HG03457 (cell line): ENCODE results near the gene EZR.

ENCODE experiments used
- ATAC-seq: cut with Tn5 transposase; IDR thresholded peaks from one replicate; pipeline ENCODE4 v1.9.1; 2021; ENCODE audit warnings: moderate number of reproducible peaks; ENCODE audit not compliant: unreplicated experiment

EZR gene

DNA sequence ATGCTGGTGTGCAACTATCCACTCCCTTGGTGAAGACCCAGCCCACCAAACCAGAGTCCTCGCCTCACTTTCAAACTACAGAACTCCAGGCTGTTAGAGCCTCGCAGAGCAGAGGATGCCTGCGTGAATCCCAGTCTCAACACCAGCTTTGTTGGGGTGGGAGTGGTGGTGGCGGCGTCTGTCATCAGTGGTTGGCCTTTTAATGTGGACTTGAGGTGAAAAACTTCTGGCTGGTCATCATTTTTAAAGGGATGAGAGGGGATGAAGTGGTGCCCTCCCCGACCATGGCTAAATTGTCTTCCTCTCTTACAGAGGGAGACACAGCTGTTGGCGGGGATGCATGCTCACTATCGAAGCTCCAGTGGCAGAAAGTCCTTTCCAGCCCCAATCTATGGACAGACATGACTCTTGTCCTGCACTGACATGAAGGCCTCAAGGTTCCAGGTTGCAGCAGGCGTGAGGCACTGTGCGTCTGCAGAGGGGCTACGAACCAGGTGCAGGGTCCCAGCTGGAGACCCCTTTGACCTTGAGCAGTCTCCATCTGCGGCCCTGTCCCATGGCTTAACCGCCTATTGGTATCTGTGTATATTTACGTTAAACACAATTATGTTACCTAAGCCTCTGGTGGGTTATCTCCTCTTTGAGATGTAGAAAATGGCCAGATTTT is 54.9 kb downstream of the EZR start:
- no peak for ATAC-seq

DNA sequence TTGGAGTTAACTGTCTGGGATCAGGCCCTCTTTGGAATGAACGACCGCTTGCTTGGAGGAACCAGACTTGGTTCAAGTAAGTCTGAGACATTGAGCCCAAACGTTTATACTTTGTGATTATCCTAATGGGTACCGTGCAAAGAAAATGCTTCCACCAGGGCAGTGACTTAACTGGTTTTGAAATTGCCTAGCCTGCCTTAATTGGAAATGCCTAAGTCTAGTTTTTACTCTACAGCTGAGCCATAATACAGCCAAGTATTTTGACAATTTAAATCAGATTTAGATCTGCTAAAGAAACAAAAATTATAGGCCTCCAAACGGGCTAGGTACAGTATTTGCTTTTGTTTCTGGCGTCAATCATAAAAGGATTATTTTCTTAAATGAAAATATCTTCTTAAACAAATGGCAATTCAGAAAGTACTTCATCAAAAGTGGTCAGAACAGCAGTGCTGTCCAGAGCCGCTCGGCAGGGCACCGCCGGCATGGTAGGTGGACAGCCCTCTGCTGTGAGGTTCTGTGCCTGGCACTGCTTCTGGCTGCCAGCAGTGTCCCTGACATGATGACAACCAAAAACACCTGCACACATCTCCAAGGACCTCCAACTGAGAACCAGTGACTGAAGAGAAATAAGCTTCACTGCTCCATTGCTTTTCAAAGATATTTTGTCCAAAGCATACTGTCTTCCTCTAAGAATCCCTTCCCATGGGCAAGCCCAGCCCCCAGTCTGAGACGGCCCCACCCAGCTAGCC is 55.6 kb downstream of the EZR start:
- ATAC-seq = no peak

DNA sequence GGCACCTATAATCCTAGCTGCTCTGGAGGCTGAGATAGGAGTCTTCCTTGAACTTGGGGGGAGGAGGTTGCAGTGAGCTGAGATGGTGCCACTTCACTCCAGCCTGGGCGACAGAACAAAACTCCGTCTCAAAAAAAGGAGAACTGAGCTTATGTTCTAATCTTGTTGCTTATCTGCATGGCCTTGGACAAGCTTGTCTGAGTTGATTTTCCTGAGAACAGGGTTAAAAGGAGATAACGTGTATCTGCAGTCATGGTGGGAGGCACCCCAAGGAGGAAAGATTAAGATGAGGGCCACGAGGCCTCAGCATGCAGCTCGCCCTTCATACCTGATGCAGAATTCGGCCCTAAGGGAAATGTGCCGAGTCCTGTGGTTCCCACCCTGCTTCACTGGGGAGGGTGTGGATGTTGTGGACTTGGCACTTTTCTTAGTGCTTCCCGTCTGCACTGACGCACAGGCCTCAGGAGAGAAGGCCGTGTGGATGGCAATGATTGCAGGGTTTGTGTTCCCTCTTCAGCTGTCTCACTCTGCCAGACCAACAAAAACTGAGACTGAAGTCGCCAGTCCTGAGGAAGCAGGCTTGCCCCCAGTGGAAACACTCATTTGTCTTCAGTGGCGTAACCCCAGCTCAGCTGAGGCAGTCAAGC is 56.3 kb downstream of the EZR start:
- ATAC-seq = no peak

DNA sequence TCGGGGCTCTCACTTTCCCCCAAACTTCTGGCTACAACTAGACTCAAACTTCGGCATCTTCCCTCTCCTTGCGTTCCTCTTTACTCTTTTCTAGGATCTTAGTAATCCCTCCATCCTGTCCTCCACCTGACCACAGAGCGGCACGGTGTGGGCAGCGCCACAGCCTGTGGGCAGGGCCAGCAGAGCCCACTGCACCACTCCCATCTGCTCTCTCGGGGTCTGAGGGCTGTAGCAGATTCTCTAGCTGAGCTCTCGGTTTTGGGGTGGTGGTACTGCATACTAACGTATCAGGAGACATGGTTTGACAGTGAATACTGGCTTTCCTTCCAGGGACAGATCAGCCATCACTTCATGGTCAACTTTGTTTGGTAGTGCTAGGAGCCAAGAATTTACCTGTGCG is 57.4 kb downstream of the EZR start:
- no peak for ATAC-seq

DNA sequence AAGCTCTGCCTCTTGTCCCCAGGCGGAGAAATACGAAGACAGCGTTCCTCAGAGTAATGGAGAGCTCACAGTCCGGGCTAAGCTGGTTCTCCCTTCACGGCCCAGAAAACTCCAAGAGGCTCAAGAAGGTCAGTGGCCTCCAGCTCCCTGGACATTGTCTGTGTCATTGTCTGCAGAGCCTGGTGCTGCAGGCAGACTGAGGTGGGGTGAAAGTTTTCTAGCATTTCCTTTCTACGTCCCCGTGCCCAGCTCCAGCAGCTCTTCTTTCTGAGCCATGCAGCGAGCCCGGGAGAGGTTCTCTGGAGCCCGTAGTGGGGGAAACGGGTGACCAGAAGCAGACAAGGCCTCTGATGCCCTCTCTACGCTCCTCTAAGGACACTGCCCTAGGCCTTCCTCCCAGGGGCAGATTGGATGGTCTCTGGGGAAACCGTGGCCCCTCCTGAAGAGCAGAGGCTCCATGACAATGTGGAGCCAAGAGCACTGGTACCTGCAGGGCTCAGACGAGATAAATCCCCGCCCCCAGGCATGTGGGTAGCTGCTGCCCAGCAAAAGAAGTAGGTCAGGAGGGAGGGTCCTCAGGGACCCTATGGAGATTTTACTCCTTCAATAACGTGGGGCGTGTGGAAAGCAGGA is 58.4 kb downstream of the EZR start:
- no peak for ATAC-seq

DNA sequence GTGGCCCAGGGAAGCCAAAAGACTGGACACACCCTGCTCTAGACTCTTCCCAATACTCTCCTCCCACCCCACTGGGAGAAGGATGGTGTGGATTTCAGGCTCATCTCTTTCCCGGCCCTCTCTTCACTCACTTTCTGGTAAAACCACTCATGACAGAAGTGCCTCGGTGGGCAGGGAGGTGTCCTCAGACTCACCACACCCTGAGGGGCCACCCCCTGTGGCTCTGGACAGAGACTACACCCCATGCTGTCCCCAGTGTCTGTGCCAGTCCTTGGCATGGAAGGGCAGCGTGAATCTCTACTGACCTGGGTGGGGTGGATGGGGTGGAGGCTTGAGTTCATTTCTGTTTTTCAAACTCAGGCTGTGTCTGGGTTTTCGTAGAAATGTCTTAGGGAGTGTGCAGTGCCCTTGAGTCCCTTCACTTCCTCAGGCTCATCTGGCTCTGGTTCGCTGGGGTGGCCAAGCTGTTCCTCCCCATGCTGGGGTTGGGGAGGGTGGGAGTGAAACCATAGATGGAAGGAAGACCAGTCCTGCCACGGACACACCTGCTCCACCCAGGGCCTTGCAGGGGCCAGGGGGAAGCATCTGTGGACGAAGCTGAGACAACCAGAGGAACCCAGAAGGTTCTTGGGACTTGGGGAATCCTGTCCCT is 59.1 kb downstream of the EZR start:
- ATAC-seq = no peak

DNA sequence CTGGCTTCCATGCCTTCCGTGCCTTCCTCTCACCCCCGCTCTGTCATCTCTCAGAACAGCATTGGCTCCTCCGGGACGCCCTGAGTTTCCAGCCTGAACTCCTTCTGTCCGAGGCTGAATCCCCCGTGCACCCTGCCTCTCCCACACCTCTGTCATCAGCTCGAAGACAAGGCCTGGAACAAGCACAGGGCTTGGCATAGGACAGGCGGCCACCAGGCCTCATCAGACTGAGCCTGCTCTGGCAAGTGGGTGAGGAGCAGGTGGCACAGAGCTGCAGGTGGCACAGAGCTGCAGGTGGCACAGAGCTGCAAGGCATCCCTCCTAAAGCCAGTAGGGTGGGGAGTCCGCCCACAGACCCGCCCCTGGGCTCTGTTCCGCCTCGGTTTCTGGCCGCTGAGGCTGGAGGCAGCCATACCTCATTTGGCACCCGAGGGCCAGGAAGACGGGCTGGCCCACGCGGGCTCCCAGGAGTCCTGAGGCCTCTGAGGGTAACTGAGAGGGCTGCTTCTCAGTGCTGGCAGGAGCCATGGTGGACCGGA is 60.2 kb downstream of the EZR start:
- ATAC-seq = no peak

DNA sequence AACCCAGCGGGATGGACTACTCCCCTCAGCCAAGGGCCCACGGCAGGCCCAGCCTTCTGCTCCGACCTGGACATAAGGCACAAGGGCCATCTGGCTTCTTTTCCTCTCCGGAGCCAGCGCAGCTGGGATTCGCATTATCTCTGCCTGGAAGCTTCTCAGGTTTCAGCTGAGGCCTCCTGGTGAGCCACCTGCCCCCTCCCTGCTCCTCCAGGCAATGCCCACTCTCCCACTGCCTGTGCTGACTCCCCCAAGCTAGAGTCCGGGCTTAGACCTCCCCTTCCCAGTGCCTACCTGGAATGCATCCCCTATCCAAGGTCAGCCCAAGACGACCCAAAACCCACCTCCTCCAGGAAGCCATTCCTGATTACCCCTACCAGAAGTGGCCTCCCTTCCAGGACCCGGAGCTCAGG is 60.7 kb downstream of the EZR start:
- no peak for ATAC-seq

DNA sequence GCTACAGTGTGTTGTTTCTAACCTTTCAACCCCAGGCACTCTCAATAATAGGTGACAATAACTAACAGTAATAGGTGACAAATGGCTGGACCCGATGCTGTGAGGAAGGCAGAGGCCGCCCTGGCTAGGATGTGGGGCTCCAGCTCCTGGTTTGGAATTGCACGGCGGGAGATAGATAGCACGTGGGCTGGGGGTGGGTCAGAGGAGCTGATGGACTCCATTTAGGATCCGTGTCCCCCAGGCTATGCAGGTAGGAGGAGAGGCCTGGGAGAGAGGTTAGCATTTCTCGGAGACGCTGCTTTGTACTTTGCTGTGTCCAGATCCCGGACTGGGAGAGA is 61.4 kb downstream of the EZR start:
- ATAC-seq = no peak

DNA sequence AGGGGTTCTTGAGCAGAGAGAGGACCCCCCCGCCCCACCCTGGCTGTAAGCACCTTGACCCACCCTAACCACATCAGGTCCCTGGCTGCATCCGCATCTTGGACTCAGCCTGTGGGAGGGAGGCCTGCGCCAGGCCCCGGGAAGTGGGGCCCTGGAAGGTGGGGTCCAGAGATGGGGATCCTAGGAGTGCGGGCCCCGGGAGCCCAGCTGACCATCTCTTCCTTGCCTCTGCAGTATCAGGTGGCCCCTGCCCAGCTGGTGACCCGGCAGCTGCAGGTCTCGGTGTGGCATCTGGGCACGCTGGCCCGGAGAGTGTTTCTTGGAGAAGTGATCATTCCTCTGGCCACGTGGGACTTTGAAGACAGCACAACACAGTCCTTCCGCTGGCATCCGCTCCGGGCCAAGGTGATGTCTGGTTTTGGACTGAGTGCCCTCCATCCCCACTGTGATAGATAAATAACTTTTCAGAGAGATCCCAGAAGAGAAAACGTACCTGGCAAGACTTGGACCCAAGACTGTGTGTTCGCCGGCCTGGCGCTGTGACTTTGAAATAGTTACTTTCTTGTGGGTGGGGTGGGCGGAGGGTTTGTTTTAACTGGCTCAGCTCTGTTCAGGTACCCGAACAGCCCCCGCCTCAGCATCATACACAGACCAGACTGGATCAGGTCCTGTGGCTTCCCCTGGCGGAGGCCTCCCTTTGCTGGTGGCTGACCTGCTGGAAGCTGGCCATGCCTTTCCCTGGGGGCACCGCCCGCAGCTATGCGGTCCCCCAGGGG is 62.0 kb downstream of the EZR start:
- ATAC-seq = no peak

DNA sequence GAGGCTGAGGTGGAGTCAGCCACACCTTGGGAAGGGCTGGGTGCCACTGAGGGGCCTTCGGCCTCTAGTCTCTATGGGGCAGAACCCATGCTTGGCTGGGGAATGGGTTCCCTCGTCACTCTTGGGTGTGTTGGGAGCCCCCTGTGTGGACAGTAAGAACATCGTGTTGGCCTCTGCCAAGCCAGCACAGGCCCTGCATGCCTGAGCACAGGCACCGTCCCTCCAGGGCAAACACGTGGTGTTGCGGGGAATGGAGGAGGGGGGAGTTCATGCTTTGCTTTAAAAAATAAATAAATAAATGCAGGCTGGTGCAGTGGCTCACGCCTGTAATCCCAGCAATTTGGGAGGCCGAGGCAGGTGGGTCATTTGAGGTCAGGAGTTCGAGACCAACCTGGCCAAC is 63.0 kb downstream of the EZR start:
- no peak for ATAC-seq

DNA sequence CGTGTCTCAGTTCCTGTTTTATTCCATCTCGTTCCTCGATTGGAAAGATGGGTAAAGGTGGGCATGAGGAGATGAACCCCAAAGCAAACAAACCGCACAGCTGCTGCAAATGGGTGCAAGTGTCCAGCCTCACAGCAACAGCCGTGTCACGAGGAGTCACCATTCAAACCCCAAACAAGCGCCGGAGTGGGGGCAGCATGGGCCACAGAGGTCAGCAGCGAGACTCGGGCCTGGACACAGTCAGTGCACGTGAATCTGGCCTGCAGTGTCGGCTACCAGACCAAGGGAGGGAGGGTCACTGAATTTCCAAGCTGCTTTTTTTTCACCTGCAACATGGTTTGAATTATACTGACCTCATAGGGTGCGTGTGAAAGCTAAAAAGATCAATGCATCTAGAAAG is 63.5 kb downstream of the EZR start:
- ATAC-seq = no peak

DNA sequence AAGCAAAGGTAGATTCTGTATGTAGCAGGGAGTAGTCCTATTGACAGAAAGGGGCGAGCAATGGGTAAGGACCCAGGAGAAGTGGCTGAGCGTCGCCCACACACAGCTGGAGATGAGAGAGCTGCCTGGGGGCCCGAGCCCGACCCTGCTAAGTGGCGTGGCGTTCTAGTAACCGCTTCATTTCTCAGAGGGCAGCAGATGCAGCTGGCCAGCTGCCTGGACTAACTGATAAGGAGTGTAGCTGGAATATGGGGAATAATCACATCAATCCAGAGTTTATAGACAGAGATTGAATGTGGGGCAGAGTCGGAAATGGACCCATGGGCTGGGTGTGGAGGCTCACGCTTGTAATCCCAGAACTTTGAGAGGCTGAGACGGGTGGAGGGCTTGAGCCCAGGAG is 64.4 kb downstream of the EZR start:
- ATAC-seq = no peak

DNA sequence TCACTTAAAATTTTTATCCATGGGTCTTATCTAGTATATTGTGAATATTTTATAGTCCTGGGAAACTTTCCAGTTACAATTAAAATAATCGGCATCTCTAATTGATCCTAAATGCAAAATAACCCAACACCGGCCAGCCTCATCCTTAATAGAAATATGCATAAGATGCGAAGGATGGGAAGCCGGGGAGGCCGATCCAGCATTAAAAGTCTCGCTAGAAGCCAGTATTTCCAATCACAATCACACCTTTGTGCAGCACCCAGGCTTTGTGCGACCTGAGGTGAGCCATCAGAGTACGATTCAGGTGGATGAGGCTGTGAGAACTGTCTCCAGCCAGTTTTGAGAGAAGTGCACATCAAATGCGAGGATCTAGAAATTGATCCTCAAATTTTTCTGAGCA is 65.4 kb downstream of the EZR start:
- no peak for ATAC-seq

DNA sequence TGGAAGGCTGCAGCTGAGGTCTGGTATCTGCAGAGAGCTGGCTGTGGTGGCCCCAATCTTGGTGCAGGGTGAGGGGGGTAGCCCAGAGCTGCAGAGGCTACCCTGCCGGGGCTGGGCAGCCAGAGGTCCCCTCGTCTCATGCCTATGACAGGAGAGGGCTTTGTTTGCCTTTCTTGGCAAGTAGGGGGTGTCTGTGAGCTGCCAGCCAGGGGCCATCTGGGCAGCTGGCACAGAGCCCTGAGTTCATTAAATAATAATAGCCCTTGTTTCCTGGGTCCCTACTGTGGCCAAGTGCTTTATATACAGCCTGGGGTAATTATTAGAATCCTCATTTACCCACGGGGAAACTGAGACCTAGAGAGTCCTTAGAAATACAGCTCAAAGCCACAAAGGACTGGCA is 66.6 kb downstream of the EZR start:
- ATAC-seq = no peak

DNA sequence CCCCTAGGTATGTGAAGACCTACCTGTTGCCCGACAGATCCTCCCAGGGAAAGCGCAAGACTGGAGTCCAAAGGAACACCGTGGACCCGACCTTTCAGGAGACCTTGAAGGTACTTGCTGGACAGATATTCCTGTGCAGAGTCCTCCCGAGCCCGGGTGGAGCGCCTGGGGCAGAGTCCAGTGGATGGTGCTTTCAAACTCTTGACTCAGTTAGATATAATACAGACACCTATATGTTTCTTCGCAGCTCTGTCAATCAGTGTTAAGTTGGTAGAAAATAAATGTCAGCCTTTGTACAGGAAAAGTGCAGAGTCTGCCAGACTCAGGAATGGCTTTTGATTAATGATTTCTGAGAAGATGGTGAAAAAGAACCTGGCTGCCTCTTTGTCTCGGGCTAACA is 67.2 kb downstream of the EZR start:
- no peak for ATAC-seq

DNA sequence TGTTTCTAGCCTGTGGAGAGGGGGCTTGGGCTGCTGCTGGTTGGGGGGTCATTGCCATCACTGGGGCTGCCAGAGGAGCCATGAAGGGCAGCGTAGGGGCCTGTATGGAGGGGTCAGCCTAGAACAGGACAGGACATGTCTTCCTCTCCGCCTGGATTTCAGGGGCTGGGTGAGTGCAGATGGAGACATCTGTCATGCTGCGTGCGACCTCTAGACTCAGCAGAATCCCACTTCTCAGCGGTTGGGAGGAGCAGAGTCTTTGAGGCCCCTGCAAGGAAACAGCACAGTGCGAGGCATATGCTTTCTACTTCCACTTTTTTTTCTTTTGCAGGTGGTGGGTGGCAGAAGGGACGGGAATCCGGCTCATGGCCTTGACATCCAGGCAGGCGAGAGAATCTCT is 67.9 kb downstream of the EZR start:
- ATAC-seq = no peak

DNA sequence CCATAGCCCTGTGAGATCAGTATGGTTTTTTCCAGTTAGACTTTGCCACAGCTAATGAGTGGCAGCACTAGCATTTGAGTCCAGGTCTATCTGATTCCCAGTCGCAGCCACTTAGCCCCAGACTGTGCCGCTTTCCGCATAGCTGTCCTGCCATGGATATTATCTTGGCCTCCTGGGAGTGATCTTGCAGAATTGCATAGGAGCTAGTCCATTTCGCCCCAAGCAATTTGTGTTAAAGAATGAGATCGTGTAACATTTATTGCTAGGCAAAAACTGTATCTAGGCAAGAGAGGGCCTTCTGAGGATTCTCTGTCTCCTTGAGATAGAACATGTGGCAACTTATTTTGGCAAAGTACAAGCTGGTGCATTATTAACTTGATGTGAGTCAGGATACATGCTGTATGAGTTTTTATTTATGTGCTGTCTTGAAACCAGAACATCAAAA is 74.2 kb downstream of the EZR start:
- no peak for ATAC-seq

DNA sequence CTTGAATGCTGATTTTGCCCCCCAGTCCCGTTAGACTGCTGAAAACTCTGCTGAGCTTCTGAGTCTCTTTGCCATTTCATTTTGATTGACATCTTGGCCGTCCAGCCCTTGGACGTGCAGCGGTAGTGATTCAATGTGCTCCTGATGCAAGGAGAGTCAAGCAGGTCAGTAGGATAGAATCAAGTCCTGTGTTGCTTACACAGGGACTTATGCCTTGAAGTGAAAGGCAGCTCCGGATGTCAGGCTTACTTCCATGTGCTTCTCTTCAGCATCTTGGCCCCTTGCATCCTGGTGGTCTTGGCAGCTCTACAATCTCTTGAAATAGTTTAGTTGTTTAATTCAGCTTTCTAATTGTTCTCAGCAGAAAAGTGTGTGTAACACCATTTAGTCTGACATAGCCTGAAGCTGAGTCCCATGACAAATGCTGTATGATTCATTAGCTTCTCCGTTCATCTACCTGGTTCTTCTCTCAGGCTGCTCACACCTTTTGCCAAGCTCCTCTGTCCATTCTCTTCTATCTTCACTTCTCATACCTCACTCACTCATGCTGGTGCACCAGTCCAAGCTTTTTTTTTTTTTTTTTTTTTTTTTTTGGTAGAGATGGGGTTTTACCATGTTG is 76.0 kb downstream of the EZR start:
- no peak for ATAC-seq

DNA sequence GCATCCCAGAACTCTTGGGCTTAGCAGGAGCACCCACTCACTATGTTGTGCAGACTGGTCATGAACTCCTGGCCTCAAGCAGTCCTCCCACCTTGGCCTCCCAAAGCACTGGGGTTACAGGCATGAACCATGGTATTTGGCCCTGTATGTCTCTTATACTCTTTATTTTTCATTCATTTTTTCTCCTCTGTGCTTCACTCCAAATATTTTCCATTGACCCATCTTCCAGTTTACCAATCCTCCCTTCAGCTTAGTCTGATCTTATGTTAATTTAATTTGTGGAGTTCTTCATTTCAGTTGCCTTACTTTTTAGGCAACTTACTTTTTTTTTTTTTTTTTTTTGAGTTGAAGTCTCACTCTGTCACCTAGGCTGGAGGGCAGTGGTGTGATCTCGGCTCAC is 79.5 kb downstream of the EZR start:
- ATAC-seq = no peak
